Breast epithelium (tissue), 4 donors: Measurements from ENCODE around the gene CDK5R2. TPM values are rescaled to one million over a fixed set of nuclear protein-coding genes. Genes with fewer than 3 reads are reported as not detected.
A peak's percentile ranks its signal among the peaks of the same experiment; 100 is the strongest.

ENCODE experiments used
- DNase-seq, 2 donors: peaks; one replicate each; pipeline ENCODE4 v3.0.0-alpha.2; 2019; ENCODE audit warnings: low spot score in 2 of 2
- H3K27ac ChIP-seq, 2 donors: fragments of 200-600 bp; sonication (generic) in 1 of 2; one replicate each; pipeline ENCODE4 v1.5.1; 2016 to 2019; ENCODE audit warnings: mild to moderate bottlenecking in 1 of 2
- H3K27me3 ChIP-seq, 2 donors: fragments of 200-600 bp; sonication (generic) in 1 of 2; one replicate each; pipeline versions ENCODE4 v1.5.1 to v1.6.0; 2017 to 2019; ENCODE audit warnings: control low read depth in 1 of 2, mild to moderate bottlenecking in 1 of 2
- H3K36me3 ChIP-seq: fragments of 200-600 bp; one replicate; pipeline ENCODE4 v1.5.1; 2019
- H3K4me1 ChIP-seq, 2 donors: fragments of 200-600 bp; sonication (generic); one replicate each; pipeline ENCODE4 v1.5.1; 2016 to 2019; ENCODE audit warnings: control low read depth in 1 of 2
- H3K4me3 ChIP-seq, 3 donors: fragments of 200-600 bp; sonication (generic); 1 replicate in 2 of 3; 2 replicates in 1 of 3; pipeline ENCODE4 v1.5.1; 2016 to 2019; ENCODE audit warnings: mild to moderate bottlenecking in 3 of 3, moderate library complexity in 2 of 3
- H3K9me3 ChIP-seq, 2 donors: fragments of 200-600 bp; sonication (generic) in 1 of 2; one replicate each; pipeline ENCODE4 v1.5.1; 2016 to 2019; ENCODE audit warnings: control low read depth in 1 of 2
- POLR2A ChIP-seq: fragments of 450-650 bp; IDR thresholded peaks from one replicate; pipeline ENCODE4 v1.6.1; 2016; ENCODE audit warnings: antibody characterized with exemption, mild to moderate bottlenecking, moderate library complexity
- POLR2AphosphoS5 ChIP-seq, 3 donors: sonication (generic); formaldehyde crosslinking; IDR thresholded peaks; one replicate each; pipeline ENCODE4 v1.6.1; 2017; ENCODE audit warnings: antibody characterized with exemption in 3 of 3
- intact Hi-C: fragments of 100-400 bp; cut with DNase I; formaldehyde crosslinking; loops from one replicate; pipeline ENCODE4 v1.15.1; 2023; ENCODE audit warnings: low total_unique reads
- total RNA-seq, 3 donors: library from RNA; depleted of rRNA; stranded (reverse); fragments of >200 nt; gene quantifications; one replicate each; pipeline ENCODE4 v1.1.0, GENCODE V29; 2016
- TF ChIP-seq, protein P1 (sequence below), 3 donors: fragments of 450-650 bp; IDR thresholded peaks; one replicate each; pipeline ENCODE4 v1.5.1; 2016 to 2017; ENCODE audit warnings: antibody characterized with exemption in 3 of 3, mild to moderate bottlenecking in 3 of 3, moderate library complexity in 3 of 3

CDK5R2 gene
- total RNA-seq, 3 donors from 2014 or later = not detected

DNA sequence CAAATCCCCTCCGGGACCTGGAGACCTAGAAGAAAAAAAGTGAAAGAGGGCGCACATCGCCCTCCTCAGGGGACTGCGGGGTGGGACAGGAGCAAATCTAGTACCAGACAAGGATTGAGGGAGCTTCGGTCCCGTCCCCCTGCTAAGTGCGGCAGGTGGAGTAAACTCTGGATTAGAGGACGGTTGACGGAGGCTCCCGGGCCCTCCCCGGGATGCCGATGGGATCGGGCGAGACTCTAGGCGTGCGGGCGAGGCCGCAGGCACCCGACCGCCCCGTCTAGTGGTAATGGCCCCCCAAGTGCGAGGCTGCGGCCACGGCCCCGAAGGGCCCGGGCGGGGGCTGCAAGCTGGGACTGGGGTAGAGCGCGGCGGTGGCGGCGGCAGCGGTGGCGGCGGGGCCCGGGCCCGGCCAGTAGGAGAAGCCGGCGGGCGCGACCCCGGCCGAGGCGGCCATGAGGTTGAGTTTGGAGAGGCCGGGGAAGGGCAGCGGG is 22.0 kb downstream of the CDK5R2 start:
- H3K4me1 ChIP-seq = peaks cover 10% of the 10 kb centered on the region in 2 donors
- no peaks in the 10 kb centered on the region for H3K36me3 ChIP-seq
- intact Hi-C loops = no loop called here
- peak overlapping the region in 2 of 3 donors; percentile 35 to 63 for H3K4me3 ChIP-seq
- TF ChIP-seq POLR2AphosphoS5 (IDR thresholded peaks at IDR 0.05) (no peak), POLR2A (no peak)
- TF ChIP-seq, protein P1, sequence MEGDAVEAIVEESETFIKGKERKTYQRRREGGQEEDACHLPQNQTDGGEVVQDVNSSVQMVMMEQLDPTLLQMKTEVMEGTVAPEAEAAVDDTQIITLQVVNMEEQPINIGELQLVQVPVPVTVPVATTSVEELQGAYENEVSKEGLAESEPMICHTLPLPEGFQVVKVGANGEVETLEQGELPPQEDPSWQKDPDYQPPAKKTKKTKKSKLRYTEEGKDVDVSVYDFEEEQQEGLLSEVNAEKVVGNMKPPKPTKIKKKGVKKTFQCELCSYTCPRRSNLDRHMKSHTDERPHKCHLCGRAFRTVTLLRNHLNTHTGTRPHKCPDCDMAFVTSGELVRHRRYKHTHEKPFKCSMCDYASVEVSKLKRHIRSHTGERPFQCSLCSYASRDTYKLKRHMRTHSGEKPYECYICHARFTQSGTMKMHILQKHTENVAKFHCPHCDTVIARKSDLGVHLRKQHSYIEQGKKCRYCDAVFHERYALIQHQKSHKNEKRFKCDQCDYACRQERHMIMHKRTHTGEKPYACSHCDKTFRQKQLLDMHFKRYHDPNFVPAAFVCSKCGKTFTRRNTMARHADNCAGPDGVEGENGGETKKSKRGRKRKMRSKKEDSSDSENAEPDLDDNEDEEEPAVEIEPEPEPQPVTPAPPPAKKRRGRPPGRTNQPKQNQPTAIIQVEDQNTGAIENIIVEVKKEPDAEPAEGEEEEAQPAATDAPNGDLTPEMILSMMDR (IDR thresholded peaks at IDR 0.05) = no peak
- H3K27me3 ChIP-seq = peaks cover 7 to 93% of the 10 kb centered on the region in 2 donors
- DNase-seq = no peak
- H3K27ac ChIP-seq = no peak overlapping the region
- no peaks in the 10 kb centered on the region for H3K9me3 ChIP-seq

DNA sequence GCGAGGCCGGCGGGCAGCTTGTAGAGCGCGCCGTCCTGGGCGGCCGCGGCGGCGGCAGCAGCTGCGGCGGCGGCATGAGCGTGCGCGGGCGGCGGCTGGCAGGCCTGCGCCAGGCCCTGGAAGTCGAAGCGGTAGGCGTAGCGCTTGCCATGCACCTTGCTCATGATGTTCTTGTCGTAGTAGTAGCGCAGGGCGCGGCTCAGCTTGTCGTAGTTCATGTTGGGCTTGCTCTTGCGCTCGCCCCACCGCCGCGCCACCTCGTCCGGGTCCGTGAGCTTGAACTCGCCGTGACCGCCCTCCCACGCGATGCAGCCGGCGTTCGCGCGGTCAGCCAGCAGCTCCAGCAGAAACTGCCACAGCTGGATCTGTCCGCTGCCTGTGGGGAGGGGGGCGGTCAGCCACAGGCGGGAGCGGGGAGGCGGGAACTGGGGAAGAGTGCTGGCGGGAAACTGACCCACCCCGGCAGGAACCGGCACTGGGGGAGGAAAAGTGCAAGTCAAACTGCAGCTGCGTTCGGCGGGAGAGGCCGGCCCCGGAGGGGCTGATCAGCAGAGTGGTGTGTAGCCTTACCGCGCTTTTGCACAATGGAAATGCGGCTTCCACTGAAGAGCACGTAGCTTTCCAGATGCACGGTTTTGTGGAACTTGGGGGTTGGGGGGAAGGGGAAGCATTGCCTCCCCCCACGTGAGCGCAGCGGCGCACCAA is 22.6 kb downstream of the CDK5R2 start:
- Histone ChIP-seq H3K4me1 (peaks cover 10% of the 10 kb centered on the region in 2 donors), H3K27me3 (peaks cover 8 to 97% of the 10 kb centered on the region in 2 donors), H3K36me3 (no peaks in the 10 kb centered on the region), H3K27ac (no peak overlapping the region), H3K4me3 (peak overlapping the region in 2 of 3 donors; percentile 35 to 63), H3K9me3 (no peaks in the 10 kb centered on the region)
- TF ChIP-seq POLR2AphosphoS5 (IDR thresholded peaks at IDR 0.05) (no peak), POLR2A (no peak)
- TF ChIP-seq, protein P1 (IDR thresholded peaks at IDR 0.05) = no peak
- intact Hi-C loops = no loop called here
- DNase-seq = no peak

DNA sequence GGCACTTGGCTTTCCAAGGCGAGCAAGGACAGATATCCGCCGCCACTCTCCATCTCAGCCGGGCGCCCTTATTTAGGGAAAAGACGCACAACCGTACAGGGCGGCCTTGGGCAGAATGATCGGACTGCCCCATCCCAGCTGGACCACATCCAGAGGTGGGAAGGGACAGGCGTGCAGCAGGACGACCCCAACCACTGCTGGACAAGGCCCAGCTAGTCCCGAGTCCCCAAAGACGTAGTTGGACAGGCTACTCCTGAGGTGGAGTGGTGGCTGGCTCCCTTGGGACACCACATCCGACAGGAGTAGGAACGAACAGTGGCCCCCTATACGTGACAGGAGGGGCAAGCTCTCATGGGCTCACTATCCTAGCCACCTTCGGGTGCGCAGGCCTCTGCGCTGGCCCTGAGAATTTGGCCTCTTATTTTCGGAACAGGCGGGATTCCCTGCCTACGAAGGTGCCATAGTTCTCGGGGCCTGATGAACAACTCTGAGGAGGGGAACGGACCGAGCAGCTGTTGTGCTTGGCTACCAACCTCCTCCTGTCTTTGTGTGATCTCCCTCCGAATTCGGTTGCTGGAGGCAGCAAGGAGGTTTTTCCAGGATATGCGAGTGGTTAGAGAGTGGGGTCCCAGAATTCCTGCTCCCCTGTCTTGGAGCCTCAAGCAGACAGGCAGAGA is 23.3 kb downstream of the CDK5R2 start:
- Histone ChIP-seq H3K4me1 (peaks cover 10% of the 10 kb centered on the region in 2 donors), H3K27me3 (peaks cover 8 to 99% of the 10 kb centered on the region in 2 donors), H3K4me3 (peak overlapping the region in 2 of 3 donors; percentile 35 to 63), H3K9me3 (no peaks in the 10 kb centered on the region), H3K27ac (no peak overlapping the region), H3K36me3 (no peaks in the 10 kb centered on the region)
- intact Hi-C loops = no loop called here
- TF ChIP-seq POLR2A = no peak
- no peak for DNase-seq

DNA sequence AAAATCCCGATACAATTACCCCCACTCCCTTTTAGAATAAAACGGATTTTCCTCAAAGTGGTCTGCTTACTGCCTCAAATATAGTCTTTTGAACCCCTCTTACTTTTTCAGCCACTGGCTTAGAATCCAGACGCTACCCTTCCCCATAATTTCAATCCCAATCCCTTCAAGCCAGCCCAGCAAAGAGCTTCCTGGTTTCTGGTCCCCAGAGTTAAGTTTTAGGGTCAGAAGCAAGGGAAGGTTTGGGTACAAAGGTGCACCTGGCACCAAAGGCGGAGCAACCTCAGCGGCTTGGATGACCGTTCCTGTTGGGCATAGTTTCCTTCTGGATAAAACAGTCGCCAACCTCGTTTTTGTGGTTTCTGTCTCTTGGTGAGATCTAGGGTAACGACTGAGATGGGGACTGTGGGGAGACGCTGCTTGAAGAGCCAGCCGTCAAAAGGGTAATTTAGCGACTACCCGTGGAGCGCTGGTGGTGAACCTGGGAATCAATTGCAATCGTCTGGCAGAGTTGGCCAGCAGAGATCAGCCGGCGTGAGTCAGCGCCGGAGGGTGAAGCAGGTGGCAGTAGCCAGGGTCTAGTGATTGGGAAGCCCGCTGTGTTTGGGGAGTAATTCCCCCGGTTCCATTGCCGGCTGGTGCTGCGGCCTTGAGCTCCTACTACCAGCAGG is 23.9 kb downstream of the CDK5R2 start:
- Histone ChIP-seq H3K4me1 (peaks cover 10% of the 10 kb centered on the region in 2 donors), H3K9me3 (no peaks in the 10 kb centered on the region)
- TF ChIP-seq, protein P1 (IDR thresholded peaks at IDR 0.05) = no peak
- TF ChIP-seq POLR2AphosphoS5 (IDR thresholded peaks at IDR 0.05) (no peak), POLR2A (no peak)

DNA sequence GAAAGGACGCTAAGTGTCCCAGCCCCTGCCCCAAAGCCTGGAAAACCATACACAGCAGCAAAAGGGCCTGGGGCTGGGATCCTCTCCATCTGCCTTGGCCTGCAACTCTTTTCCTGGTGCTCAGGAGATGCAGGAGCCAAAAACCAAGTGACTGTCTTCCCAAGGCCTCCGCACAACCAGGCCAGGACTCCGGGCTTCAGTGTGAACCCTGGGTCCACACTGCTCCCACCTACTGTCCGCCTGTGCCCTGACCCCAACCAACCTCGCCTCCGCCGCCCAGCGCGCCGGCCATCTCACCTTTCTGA is 24.4 kb downstream of the CDK5R2 start:
- DNase-seq = no peak
- peaks cover 10% of the 10 kb centered on the region in 2 donors for H3K4me1 ChIP-seq

More for the DNA sequence above, 23.9 kb downstream of the CDK5R2 start:
- intact Hi-C loops = no loop called here
- H3K4me3 ChIP-seq = no peak overlapping the region
- H3K36me3 ChIP-seq = no peaks in the 10 kb centered on the region
- H3K27ac ChIP-seq = no peak overlapping the region
- peaks cover 8 to 97% of the 10 kb centered on the region in 2 donors for H3K27me3 ChIP-seq
- DNase-seq = no peak

More for the DNA sequence above, 24.4 kb downstream of the CDK5R2 start:
- H3K9me3 ChIP-seq = no peaks in the 10 kb centered on the region
- intact Hi-C loops = no loop called here
- H3K27ac ChIP-seq = no peak overlapping the region
- peaks cover 8 to 97% of the 10 kb centered on the region in 2 donors for H3K27me3 ChIP-seq
- no peak for TF ChIP-seq POLR2AphosphoS5 (IDR thresholded peaks at IDR 0.05)
- no peak for TF ChIP-seq POLR2A
- TF ChIP-seq, protein P1 (IDR thresholded peaks at IDR 0.05) = no peak
- peak overlapping the region in 1 of 3 donors; percentile 54 for H3K4me3 ChIP-seq
- H3K36me3 ChIP-seq = no peaks in the 10 kb centered on the region
